Measurements from ENCODE around the gene LRRC52.
"Not testable (repeated sequence)": the region's sequence is repeated elsewhere in the genome, so short reads cannot be mapped to it uniquely, and the experiment has no call there.

LRRC52 gene

GRCh38 chr1:165603810-165604209 lies 60.0 kb downstream of the LRRC52 start:
- Histone ChIP-seq H2BK120ac (ENCODE audit: insufficient read depth, low read length, poor library complexity) (no peak overlapping the region), H3K36me3 (ENCODE audit: control insufficient read depth in 1 of 2, insufficient read depth in 2 of 2, low read length in 2 of 2) (no peaks in the 10 kb centered on the region), H3K14ac (ENCODE audit: low read length) (no peak overlapping the region), H3K79me1 (ENCODE audit: low read length) (no peaks in the 10 kb centered on the region), H3K23ac (ENCODE audit: low read length) (no peak overlapping the region), H2AFZ (ENCODE audit: insufficient read depth, low read length, poor library complexity) (no peak overlapping the region), H3K27ac (ENCODE audit: low read depth, low read length) (no peak overlapping the region), H3K9me3 (ENCODE audit: insufficient read depth, low read depth, low read length) (peaks cover 1% of the 10 kb centered on the region), H3K27me3 (ENCODE audit: insufficient read depth, low read length) (no peaks in the 10 kb centered on the region), H3K4me3 (ENCODE audit: low read depth, low read length) (no peak overlapping the region), H4K8ac (ENCODE audit: low read depth, low read length) (no peak overlapping the region), H3K18ac (ENCODE audit: low read length) (no peak overlapping the region), H2AK5ac (ENCODE audit: low read length) (no peak overlapping the region), H3K4ac (ENCODE audit: low read depth, low read length) (no peak overlapping the region), H3K9ac (ENCODE audit: low read length) (no peak overlapping the region), H4K12ac (ENCODE audit: low read depth, low read length) (no peak overlapping the region), H3K4me2 (ENCODE audit: low read length) (no peak overlapping the region), H3K4me1 (ENCODE audit: control insufficient read depth in 1 of 2, insufficient read depth in 2 of 2, low read length in 2 of 2) (no peaks in the 10 kb centered on the region), H3K79me2 (ENCODE audit: control insufficient read depth, insufficient read depth, low read length, poor library complexity) (no peaks in the 10 kb centered on the region), H2BK12ac (ENCODE audit: low read length) (no peak overlapping the region), H2BK5ac (ENCODE audit: low read depth, low read length, poor library complexity) (no peak overlapping the region), H4K91ac (ENCODE audit: low read depth, low read length) (no peak overlapping the region)
- no CpG with 5 or more reads among the region's 2 CpGs for WGBS (ENCODE audit: extremely low coverage, insufficient coverage, insufficient read length)
- DNase-seq: no peak

GRCh38 chr1:165605246-165605645 lies 61.4 kb downstream of the LRRC52 start:
- no peak overlapping the region for H4K8ac ChIP-seq (ENCODE audit: low read depth, low read length)
- H3K4ac ChIP-seq (ENCODE audit: low read depth, low read length): no peak overlapping the region
- no peak overlapping the region for H3K27ac ChIP-seq (ENCODE audit: low read depth, low read length)
- peaks cover 0 to 2% of the 10 kb centered on the region in 2 experiments for H3K4me1 ChIP-seq (ENCODE audit: control insufficient read depth in 1 of 2, insufficient read depth in 2 of 2, low read length in 2 of 2)
- no peak overlapping the region for H3K4me3 ChIP-seq (ENCODE audit: low read depth, low read length)
- H3K23ac ChIP-seq (ENCODE audit: low read length): no peak overlapping the region
- no CpG with 5 or more reads among the region's 4 CpGs for WGBS (ENCODE audit: extremely low coverage, insufficient coverage, insufficient read length)
- H3K36me3 ChIP-seq (ENCODE audit: control insufficient read depth in 1 of 2, insufficient read depth in 2 of 2, low read length in 2 of 2): no peaks in the 10 kb centered on the region
- no peak overlapping the region for H4K91ac ChIP-seq (ENCODE audit: low read depth, low read length)
- H2BK120ac ChIP-seq (ENCODE audit: insufficient read depth, low read length, poor library complexity): no peak overlapping the region
- H2AFZ ChIP-seq (ENCODE audit: insufficient read depth, low read length, poor library complexity): no peak overlapping the region
- peaks cover 1% of the 10 kb centered on the region for H3K9me3 ChIP-seq (ENCODE audit: insufficient read depth, low read depth, low read length)
- DNase-seq: peak; percentile 79 to 89
- no peak overlapping the region for H3K18ac ChIP-seq (ENCODE audit: low read length)
- no peak overlapping the region for H2BK12ac ChIP-seq (ENCODE audit: low read length)
- no peak overlapping the region for H2AK5ac ChIP-seq (ENCODE audit: low read length)
- H3K27me3 ChIP-seq (ENCODE audit: insufficient read depth, low read length): no peaks in the 10 kb centered on the region
- H3K79me1 ChIP-seq (ENCODE audit: low read length): no peaks in the 10 kb centered on the region
- no peak overlapping the region for H4K12ac ChIP-seq (ENCODE audit: low read depth, low read length)
- H3K14ac ChIP-seq (ENCODE audit: low read length): no peak overlapping the region
- no peaks in the 10 kb centered on the region for H3K79me2 ChIP-seq (ENCODE audit: control insufficient read depth, insufficient read depth, low read length, poor library complexity)
- H3K9ac ChIP-seq (ENCODE audit: low read length): no peak overlapping the region
- H3K4me2 ChIP-seq (ENCODE audit: low read length): no peak overlapping the region
- no peak overlapping the region for H2BK5ac ChIP-seq (ENCODE audit: low read depth, low read length, poor library complexity)

GRCh38 chr1:165606676-165607075 lies 62.9 kb downstream of the LRRC52 start:
- not testable (repeated sequence) for H3K4me3 ChIP-seq (ENCODE audit: low read depth, low read length); H3K79me2 ChIP-seq (ENCODE audit: control insufficient read depth, insufficient read depth, low read length, poor library complexity); H3K14ac ChIP-seq (ENCODE audit: low read length); H2BK5ac ChIP-seq (ENCODE audit: low read depth, low read length, poor library complexity); H3K79me1 ChIP-seq (ENCODE audit: low read length); H2AFZ ChIP-seq (ENCODE audit: insufficient read depth, low read length, poor library complexity); H3K9ac ChIP-seq (ENCODE audit: low read length); H4K12ac ChIP-seq (ENCODE audit: low read depth, low read length); H3K27ac ChIP-seq (ENCODE audit: low read depth, low read length); H3K4ac ChIP-seq (ENCODE audit: low read depth, low read length); H2AK5ac ChIP-seq (ENCODE audit: low read length); H3K36me3 ChIP-seq (ENCODE audit: control insufficient read depth in 1 of 2, insufficient read depth in 2 of 2, low read length in 2 of 2); H4K8ac ChIP-seq (ENCODE audit: low read depth, low read length); H3K9me3 ChIP-seq (ENCODE audit: insufficient read depth, low read depth, low read length); H3K27me3 ChIP-seq (ENCODE audit: insufficient read depth, low read length); H2BK12ac ChIP-seq (ENCODE audit: low read length); DNase-seq; H4K91ac ChIP-seq (ENCODE audit: low read depth, low read length); H2BK120ac ChIP-seq (ENCODE audit: insufficient read depth, low read length, poor library complexity); H3K18ac ChIP-seq (ENCODE audit: low read length); H3K4me1 ChIP-seq (ENCODE audit: control insufficient read depth in 1 of 2, insufficient read depth in 2 of 2, low read length in 2 of 2); H3K23ac ChIP-seq (ENCODE audit: low read length); H3K4me2 ChIP-seq (ENCODE audit: low read length)
- no CpG with 5 or more reads among the region's 12 CpGs for WGBS (ENCODE audit: extremely low coverage, insufficient coverage, insufficient read length)

- H4K8ac ChIP-seq (ENCODE audit: low read depth, low read length): no peak overlapping the region
Observed at GRCh38 chr1:165610866-165611265, 67.1 kb downstream of the LRRC52 start.

More at GRCh38 chr1:165610866-165611265, 67.1 kb downstream of the LRRC52 start:
- Histone ChIP-seq H3K4me1 (ENCODE audit: control insufficient read depth in 1 of 2, insufficient read depth in 2 of 2, low read length in 2 of 2) (peaks cover 3 to 5% of the 10 kb centered on the region in 2 experiments), H3K79me2 (ENCODE audit: control insufficient read depth, insufficient read depth, low read length, poor library complexity) (no peaks in the 10 kb centered on the region), H3K79me1 (ENCODE audit: low read length) (no peaks in the 10 kb centered on the region), H2AFZ (ENCODE audit: insufficient read depth, low read length, poor library complexity) (no peak overlapping the region), H2BK12ac (ENCODE audit: low read length) (no peak overlapping the region), H3K23ac (ENCODE audit: low read length) (no peak overlapping the region), H2BK120ac (ENCODE audit: insufficient read depth, low read length, poor library complexity) (no peak overlapping the region), H2AK5ac (ENCODE audit: low read length) (no peak overlapping the region), H4K91ac (ENCODE audit: low read depth, low read length) (no peak overlapping the region), H3K4me3 (ENCODE audit: low read depth, low read length) (no peak overlapping the region), H4K12ac (ENCODE audit: low read depth, low read length) (no peak overlapping the region), H3K14ac (ENCODE audit: low read length) (no peak overlapping the region), H3K27ac (ENCODE audit: low read depth, low read length) (no peak overlapping the region), H3K27me3 (ENCODE audit: insufficient read depth, low read length) (no peaks in the 10 kb centered on the region), H2BK5ac (ENCODE audit: low read depth, low read length, poor library complexity) (no peak overlapping the region), H3K4me2 (ENCODE audit: low read length) (no peak overlapping the region), H3K4ac (ENCODE audit: low read depth, low read length) (no peak overlapping the region), H3K9ac (ENCODE audit: low read length) (no peak overlapping the region), H3K9me3 (ENCODE audit: insufficient read depth, low read depth, low read length) (no peaks in the 10 kb centered on the region), H3K36me3 (ENCODE audit: control insufficient read depth in 1 of 2, insufficient read depth in 2 of 2, low read length in 2 of 2) (no peaks in the 10 kb centered on the region), H3K18ac (ENCODE audit: low read length) (no peak overlapping the region)
- peak in 1 of 2 donors; percentile 72 for DNase-seq
- no CpG with 5 or more reads among the region's 1 CpG for WGBS (ENCODE audit: extremely low coverage, insufficient coverage, insufficient read length)
